HS-27A (cell line): ENCODE measurements around the gene CXCL1.

Source experiments
- DNase-seq: peaks from one replicate; pipeline ENCODE4 v3.0.0-alpha.2; 2012; ENCODE audit warnings: low read depth, missing footprints

CXCL1 gene

DNA sequence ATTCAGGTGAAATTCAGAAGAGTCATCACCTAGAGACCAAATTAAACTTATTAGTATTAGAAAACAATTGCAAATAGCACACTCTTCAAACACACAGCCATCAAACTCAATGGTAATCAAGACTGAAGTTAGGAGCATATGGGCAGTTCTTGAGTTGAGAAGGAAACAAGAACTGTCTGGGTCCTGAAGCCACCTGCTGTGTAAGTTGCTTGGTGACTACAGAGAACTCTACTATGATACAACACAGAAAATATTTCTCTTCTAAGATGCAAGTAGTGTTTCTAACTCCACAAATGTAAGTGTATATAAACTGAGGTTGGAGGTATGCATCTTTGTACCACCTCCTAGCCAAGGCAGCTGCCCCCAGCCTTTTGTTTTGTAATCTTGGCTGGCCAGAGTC, 16.4 kb upstream of the CXCL1 start:
- DNase-seq, result no peak

DNA sequence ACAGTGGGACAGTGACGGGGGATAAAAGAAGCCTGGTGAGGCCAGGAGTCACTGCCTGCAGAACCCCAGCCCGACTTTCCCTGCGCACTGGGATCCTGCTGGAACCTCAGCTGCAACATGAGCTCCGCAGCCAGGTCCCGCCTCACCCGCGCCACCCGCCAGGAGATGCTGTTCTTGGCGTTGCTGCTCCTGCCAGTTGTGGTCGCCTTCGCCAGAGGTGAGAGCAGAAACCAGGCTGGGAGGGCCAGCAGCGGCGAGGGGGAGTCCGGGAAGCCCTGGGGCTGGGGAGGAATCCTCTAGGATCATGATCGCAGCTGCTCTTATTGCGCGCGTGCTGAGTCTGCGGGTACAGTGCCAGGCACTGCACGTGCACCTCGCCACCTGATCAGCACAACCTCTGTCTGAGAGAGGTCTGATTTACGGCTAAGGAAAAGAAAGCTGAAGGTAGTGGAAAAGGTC, 15.9 kb upstream of the CXCL1 start, which contains the start of gene PF4V1:
PF4V1 (plus strand) TSS at position 51 of the 459 bp plus-strand sequence; CDS start at position 118, 67 bp downstream.
- DNase-seq, result no peak

DNA sequence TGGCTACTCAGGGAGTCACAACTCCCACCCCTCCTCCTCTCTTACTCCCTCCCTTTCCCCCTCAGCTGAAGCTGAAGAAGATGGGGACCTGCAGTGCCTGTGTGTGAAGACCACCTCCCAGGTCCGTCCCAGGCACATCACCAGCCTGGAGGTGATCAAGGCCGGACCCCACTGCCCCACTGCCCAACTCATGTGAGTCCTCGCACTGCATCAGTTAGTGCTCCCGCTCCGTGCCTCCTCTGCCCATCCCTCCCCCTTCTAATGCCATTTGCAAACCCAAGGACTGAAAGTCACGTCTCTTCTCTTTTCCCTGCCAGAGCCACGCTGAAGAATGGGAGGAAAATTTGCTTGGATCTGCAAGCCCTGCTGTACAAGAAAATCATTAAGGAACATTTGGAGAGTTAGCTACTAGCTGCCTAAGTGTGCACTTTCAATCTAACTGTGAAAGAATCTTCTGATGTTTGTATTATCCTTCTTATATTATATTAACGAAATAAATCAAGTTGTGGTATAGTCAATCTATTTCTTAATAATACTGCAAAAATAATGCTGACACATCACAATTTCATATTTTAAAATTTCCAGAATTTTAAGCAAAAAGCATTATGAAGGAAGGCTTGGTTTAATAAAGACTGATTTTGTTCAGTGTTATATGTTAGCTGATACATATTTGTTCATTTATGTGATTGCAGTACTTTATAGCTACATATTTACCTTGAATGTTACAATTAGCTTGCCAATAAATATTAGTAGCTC, 15.3 kb upstream of the CXCL1 start:
- no peak for DNase-seq

DNA sequence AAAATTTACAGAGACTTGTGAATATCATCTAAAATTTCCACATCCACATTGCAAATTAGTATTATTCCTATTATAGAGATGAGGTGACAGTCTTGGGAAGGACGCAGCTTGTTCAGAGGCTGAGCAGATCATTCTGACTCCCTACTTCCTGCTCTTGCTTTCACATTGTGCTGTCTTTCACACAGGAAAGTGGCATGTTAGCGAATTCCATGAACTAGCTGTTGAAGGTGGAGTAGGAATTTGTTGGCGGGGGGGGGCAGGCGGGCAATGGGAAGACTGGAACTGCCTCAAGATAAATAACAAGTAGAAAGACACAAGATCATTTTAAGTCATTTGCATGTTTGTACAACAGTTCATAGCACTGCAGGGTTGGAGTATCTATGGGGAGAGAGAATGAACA, 13.8 kb upstream of the CXCL1 start:
- no peak for DNase-seq

DNA sequence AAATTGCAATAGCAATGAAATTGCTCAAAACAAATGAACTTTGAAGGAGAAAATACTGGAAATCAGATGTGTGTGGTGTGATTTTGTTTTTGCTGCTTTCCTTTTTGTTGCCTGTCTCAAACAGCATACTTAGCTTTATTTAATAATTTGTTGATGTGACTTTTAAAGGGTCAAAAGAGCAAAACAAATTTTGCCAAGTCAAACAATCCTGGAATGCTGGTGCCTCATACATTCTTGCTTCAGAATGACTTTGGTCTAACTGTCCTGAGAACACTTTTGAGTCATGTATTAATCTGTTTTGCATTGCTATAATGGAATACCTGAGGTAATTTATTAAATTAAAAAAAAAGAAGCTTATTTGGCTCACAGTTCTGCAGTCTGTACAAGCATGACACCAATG, 12.7 kb upstream of the CXCL1 start:
- DNase-seq, result no peak

DNA sequence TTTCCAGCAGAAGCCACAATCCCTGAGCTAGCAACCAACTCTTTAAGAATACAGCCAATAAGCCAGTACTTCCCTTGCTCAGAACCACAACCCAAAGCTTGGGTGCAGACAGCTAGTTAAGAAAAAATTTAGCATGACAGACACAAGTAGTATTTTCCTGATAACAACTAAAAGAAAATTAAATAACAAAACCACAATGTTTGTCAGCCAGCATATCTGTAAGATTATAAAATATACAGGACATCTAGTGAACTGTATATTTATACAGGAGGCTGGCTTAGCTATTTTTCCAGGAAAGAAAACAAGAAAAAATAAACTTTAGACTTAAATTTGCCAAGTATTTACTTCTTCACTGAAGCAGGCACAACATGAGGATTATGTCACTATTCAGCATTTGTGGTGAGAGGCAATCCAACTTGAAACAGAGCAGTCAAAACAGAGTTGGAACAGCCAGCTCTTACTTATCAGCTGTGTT, 9.5 kb upstream of the CXCL1 start:
- DNase-seq, result no peak

DNA sequence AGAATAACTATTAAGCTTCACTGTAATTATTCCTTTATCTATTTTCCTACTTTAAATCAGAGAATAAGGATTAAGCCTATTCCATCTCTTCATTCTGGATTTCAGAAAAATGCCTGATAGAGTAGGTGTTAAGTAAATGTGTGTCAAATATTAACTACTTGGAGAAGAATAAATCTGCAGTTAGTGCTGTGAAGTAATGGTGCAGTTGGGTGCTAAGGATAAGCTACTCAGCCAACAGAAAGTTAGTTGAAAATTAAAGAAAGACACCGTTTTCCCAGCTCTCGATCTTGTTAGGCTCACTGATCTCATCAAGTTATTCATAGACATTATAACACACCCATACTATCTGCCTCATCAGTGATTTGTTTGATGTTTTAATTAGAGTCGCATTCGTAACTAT, 9.0 kb upstream of the CXCL1 start:
- no peak for DNase-seq

DNA sequence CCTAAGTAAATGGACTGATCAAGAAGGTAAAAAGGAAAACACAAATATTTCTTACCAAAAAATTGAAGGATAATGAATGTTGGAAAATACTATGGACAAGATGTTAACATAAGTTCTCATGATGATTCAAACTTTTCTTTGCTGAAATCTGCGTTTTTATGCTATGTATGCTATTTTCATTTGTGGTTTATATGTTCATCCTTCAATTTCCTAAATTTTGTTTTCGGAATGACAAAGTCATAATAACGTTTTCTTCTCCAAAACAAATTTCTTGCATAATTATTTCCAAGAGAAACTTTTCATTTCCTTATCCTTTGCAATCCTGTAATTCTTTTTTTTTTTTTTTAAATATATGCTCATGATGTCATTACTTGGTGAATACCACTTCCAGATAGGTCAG, 8.3 kb upstream of the CXCL1 start:
- no peak for DNase-seq

DNA sequence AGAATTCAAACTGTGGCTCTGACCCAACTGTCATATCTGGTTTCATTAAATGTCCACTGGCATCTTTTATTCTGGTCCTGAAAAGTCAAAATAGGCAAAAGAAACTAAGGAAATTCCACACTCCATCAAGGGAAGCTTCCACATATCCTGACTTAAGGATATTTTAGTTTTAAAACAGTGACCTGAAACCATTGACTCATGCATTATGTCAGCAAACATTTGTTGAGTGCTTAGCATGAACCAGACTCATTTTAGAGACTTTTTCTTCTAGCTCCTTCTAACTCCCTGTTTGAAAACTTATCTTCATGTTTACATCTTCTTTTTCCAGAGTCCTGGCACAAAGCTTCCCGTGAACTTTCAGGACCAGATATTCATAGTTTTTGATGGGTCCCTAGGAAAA, 6.9 kb upstream of the CXCL1 start:
- no peak for DNase-seq

DNA sequence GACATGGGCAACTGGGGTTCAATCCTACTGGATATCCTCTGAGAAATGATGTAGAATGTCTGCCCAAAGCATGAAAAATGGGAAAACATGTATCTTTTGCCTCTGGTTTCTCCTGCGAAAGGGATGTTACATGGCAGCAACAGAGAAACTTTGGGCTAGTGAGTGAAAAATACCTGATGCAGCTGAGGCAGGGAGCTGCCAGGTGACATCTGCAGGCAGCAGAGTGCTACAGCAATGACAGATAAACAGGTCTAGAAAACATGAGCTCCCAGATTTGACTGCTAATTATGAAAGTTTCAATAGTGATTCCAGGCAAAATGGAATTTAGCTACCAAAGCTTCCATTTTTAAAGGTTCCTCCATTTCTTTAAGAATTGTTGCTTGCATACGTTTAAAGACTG, 4.8 kb upstream of the CXCL1 start:
- no peak for DNase-seq

DNA sequence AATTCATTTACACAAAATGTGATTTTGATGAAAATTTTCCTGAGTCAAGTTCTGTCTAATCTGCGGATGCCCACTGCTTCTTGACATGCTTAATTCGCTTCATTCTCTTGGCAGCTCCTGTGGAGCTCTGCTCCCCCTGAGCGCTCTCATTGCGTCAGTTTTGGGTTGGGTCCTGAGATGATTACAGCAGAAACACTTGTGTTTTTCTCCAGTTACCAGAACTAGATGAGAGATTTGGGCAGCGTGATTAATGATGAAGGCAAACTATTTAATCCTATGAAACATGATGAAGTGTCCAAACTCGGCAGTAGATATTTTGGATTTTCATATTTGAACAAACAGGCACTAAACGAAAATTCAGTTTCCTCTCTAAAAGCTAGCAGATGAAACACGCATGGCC, 4.2 kb upstream of the CXCL1 start:
- no peak for DNase-seq

DNA sequence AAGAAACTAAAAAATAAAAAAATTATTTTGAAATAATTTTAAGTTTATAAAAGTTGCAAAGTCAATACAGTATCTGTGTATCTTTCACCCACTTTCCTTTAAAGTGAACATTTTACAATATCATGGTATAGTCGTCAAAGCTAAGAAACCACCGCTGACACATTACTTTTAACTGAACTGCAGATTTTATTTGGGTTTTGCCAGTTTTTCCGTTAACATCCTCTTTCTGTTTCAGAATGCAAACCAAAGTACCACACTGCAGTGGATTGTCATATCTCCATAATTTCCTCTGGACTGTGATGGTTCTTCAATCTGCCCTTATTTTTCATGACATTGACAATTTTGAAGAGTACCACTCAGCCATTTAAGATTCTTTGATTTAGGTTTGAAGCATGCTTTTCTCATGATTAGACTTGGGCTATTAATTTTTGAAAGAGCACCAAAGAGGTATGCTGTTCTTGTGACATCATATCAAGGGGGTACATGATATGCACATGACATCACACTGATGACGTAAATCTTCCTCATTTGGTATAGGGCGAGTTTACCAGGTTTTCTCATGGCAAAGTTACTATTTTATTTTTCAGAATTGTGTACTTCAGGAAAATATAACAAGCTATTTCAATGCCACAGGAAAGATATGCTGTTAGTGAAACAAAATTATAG, 3.6 kb upstream of the CXCL1 start:
- no peak for DNase-seq

DNA sequence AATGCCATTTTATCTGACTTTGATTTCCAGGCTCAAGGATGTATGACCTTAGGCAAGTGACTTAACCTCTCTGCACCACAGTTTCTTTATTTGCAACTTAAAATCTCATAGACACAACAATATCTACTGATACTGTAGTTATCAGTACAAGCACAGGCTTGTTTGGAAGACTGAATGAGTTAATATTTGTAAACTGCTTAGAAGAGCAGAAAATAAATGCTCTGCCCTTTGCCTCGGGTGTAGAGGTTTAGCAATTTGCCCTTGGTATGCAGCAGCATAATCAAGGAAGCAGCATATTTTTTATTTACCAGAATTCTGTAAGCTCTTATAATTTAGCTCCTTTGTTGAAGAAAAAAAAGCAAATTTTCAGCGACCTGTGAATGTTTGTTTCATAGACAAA, 2.9 kb upstream of the CXCL1 start:
- no peak for DNase-seq

DNA sequence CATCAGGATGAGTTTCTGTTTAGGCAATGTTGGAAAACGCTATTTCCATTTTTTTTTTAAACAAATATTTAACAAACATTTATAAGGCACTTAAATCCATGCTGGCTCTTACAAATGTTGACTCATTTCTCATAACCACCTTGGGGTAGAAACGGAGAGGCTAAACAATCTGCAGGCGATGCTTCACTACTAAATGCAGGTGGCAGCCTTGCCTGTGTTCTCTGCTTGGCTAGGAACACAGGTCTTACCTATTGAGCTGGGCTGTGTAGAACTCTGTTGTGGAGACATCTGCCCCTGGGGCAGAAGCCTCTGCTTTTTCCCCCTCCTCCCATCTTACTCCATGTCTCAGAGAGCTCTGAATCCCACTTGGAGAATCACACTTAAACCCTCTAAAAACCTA, 1.4 kb upstream of the CXCL1 start:
- no peak for DNase-seq

DNA sequence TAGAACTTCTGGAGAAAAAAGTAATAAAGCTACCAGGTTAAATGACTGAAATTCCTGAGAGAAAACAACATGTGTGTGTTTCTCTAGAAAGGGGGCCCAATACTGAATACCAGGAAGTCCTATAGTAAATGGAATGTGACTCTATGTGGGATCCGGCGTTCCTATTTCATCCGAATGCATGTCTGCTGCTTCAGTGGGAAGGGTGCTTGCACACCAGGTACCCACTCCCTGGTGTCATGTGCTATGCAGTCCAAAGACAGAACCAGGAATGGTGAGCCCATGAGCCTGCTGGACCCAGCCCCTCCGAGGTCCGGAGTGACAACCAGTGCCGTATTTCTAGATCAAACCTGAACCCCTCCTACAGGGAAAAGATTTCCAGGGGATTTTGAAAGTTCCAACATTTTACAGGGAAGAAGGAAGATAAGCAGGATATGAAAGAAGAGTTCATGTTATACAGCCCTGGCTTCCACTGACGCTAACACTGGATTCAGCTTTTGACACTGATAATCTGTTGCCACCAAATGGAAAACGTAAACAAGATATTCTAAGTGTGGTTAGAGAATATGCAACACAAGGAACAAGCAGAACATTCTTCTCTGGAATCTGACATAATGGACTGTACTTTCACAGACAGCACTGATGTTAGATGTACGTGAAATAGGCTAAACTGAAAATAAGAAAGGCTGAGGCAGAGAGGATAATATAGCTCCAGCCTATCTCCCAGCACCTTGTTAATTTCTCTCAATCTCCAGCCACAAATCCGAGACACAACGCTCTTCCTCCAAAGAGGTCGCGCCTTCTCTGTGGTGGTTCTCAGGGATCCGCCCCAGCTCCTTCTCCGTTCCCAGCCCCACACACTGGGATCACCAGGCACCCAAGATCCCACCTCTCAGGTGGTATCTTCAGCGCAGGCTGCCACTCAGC, 725 bp upstream of the CXCL1 start:
- no peak for DNase-seq

DNA sequence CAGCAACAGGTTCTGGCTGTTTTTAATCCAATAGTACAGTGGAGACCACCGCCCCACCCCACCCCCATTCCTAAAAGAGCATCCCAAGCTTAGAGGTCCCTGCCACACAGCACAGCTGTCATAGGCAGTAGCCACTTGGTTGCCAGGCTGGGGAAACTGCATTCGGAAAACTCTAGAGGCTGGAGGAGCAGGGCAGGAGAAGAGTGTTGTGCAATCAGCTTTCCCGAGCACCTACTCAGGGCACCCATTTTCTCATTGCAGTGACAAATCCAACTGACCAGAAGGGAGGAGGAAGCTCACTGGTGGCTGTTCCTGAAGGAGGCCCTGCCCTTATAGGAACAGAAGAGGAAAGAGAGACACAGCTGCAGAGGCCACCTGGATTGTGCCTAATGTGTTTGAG, 1.1 kb downstream of the CXCL1 start:
- DNase-seq, result no peak

DNA sequence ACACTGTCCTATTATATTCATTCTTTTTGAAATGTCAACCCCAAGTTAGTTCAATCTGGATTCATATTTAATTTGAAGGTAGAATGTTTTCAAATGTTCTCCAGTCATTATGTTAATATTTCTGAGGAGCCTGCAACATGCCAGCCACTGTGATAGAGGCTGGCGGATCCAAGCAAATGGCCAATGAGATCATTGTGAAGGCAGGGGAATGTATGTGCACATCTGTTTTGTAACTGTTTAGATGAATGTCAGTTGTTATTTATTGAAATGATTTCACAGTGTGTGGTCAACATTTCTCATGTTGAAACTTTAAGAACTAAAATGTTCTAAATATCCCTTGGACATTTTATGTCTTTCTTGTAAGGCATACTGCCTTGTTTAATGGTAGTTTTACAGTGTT, 1.6 kb downstream of the CXCL1 start:
- DNase-seq, result no peak

DNA sequence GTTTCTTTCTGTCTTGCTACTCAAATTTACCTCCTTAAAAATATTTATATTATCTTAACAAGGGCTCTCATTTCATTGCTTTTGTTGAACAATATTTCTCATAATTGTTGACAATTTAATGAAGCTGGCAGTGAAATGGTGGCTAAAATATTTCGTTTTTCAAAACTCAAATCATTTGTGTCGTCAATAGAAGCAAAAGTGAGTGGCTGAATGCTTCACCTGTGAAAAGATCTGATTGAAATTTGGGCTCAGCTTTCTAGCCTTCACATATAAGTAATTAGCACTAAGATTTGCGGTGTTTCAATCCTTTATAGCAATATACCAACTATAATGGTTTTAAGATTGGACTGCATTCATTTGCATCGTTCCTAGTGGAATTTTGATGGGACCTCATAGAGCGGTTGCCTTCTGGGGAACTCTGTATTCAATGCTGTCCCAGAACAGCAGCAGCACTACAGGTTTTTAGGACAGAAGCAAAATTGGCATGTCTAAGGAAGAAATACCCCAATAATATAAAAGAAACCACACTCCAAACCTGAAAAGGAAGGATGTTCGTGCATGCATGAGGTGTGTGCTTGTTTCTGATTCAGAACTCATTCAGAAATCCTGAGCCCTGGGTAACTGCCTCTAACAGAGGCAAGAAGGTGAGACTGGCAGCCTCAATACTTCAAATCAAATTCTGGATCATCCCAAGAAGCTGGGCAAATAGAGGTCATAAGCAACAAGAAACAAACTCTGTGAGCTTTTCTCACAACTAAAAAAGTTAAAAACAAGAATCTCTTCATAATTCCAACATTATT, 2.5 kb downstream of the CXCL1 start:
- DNase-seq, result no peak

DNA sequence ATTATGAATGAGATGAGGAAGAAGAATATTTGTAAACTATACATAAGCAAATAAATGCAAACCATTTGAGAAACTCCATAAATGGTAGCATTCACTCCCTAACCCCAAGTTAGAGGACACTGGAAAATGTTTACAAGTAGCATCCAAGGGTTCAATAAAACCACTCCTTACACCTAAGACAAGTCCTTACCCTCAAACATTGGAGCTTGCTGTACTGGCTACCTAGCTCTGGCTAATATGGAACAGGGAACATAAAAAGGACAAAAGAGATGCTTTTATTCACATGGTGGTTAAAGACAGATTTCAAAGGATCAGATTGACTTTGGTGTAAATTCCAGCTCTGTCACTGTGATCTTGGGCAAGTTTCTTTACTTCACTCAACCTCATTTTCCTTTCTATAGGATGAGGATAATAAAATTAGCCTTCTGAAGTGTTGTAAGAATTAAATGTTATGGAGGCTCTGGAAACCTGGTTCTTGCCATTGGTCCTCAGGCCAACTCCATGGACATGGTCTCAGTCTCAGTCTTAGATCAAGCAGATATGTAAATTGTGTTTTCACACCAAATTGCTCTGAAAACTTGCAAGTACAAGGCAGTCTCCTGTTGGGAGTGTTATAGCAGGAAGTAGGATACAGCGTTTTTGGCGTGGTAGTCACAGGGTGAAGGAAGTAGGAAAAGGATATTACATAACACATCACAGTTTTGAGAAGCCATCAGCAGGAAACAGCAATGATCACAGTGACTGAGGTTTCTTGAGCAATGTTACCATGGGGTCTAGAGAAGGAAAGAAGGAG, 3.3 kb downstream of the CXCL1 start:
- DNase-seq, result no peak

DNA sequence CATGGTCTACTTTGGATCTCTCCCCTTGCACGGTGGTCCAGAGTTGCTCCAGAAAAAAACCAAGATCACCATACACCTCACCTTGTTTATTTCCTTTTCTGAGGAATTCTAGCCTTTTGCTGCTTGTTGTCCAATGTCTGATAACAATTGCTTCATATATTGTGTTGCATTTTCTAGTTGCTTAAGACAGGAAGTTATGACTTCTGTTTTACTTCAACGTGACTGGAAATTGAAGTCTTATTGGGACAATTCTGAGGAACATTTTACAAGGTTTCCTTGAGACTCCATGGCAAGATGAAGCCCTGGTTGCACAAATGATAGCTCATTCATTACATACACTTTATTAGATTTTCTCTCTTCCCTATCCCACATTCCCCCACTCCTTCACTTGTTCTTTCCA, 5.2 kb downstream of the CXCL1 start:
- DNase-seq, result no peak

DNA sequence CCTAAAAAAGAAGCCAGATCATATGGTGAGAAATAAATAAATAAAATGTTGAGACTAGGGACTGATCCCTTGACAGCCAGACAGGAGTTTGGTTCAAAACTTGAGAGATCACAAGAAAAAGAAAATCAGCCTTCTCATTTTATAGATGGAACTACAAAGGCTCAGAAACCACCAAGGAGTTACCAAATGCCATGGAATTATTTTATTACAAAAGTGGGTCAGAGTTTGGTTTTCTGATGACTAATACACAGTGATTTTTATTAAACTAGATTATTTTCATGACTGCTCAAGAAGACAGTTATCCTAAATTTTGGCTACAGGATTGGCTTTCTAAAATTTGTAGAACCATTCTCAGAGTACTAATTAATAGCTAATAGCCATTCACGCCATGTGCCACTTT, 6.2 kb downstream of the CXCL1 start:
- no peak for DNase-seq
